ENCODE data around the gene SMURF2.
"Not testable (repeated sequence)": the region's sequence is repeated elsewhere in the genome, so short reads cannot be mapped to it uniquely, and the experiment has no call there.

SMURF2 gene

GRCh38 chr17:64664299-64664981 lies 2.3 kb upstream of the SMURF2 start:
- not testable (repeated sequence) for DNase-seq

DNA sequence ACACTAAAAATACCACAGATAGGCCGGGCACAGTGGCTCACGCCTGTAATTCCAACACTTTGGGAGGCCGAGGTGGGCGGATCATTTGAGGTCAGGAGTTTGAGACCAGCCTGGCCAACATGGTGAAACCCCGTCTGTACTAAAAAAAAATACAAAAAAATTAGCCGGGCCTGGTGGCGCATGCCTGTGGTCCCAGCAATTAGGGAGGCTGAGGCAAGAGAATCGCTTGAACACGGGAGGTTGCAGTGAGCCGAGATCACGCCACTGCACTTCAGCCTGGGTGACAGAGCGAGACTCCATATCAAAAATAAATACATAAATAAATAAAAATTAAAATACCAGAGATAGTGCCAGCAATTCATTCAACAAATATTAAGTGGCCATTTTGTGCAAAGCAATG lies 1.7 kb upstream of the SMURF2 start:
- DNase-seq, result not testable (repeated sequence)

GRCh38 chr17:64662774-64663367 lies 764 bp upstream of the SMURF2 start:
- no peak for DNase-seq

GRCh38 chr17:64661726-64661975 lies 456 bp downstream of the SMURF2 start:
- DNase-seq, result peak; percentile 32

DNA sequence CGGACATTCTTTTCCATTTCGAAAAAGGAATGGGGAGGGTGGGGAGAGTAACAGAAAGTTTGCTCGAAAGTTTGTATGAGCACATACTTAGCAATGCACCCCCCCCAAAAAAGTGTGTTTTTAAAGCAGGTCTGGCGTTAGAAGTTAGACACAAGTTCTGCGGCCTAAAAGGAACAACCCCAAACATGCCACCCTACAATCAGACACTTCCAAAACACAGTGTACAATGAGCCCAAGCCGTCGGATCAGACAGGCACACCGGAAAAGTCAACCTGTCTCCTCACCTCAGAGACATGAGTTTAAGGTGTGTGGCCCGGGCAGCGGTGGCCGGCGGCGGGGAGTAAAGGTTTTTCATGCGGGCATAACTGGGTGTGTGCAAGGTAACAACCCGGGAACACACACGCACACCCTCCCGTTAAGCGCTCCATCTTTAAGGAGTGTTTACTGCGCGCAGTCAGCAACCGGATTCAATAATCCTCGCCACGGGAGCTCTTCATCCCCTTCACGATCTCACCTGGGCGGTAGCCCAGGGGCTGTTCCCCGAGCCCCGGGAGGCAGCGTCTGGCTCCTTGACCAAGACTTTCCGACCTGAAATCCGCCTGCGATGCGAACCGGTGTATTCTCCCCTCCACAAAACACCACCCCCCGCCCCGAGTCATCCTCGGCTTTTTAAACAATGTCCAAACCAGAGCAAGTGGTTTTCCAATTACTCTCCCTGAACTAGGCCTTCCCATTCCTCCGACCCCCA lies 955 bp downstream of the SMURF2 start:
- DNase-seq, result peak; percentile 22

DNA sequence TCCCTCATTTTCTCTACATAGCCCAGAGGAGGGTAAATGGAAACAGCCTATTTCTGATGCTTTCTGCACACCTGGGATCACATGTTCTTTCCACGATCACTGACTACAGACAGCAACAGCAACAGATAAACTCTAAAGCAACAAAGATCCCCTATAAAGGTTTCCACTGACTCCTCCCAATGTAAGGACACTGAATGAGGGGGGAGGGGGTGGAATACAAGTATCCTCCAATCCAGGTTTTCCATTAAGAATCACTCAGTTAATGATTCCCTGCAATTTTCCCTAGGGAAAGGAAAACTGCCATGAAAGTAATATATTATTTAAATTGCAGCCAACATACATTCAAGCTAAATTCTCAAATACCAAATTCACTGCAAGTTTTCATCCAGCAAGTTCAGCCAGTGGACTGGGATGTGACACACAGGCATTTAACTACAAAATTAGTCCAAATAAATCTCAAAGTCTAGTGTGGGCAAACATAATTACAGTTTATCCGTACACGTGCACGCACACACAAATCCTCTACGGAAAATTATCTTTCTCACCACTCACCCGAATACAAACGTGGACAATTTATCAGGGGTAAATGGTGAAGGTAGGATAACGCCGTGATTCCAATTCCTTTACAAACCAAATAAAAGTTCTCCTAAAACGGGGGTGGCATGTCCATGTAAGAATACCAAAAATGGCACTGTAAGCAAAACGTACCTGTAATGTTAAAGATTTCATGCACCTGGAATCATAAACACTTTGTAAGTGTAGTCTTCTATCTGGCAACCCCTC lies 1.7 kb downstream of the SMURF2 start:
- not testable (repeated sequence) for DNase-seq

DNA sequence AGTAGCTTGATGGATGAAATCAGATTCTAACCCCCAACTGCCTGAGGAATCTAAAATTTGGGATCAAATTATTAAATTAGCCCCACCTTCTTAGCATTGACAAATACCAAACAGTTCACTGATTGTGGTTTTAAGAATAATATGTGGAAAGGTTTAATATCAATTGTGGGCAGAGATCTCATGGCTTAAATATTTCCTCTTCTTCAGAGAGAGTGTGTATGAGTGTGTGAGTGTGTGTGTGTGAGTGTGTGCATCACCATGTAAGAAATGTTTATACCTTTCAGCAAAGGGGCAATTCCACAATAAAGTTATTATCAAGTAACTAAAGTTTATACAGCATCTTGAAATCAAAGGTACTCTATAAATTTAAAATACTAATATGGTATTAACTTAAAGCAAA lies 3.2 kb downstream of the SMURF2 start:
- no peak for DNase-seq

DNA sequence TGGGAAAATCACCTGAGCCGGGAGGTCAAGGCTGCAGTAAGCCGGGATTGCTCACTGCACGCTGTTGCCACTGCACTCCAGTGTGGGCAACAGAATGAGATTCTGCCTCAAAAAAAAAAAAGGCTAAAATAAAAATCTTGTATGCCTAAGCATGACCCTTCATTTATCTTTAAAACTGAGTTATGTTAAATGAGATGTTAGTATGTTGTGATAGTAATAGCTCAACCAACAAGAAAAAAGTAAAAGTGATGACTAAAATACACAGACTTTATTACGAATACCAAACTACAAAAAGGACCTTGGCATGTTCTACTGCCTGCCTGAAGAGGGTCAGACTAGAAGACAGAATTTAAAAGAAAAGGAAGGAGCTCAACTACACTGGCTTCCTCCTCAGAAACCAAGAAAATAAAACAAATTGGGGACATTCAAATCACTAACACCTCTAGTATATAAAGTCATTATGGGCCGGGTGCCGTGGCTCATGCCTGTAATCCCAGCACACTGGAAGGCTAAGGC lies 4.4 kb downstream of the SMURF2 start:
- DNase-seq, result no peak

- DNase-seq, result no peak
These were observed 6.4 kb downstream of the SMURF2 start for GRCh38 chr17:64655704-64656103.

DNA sequence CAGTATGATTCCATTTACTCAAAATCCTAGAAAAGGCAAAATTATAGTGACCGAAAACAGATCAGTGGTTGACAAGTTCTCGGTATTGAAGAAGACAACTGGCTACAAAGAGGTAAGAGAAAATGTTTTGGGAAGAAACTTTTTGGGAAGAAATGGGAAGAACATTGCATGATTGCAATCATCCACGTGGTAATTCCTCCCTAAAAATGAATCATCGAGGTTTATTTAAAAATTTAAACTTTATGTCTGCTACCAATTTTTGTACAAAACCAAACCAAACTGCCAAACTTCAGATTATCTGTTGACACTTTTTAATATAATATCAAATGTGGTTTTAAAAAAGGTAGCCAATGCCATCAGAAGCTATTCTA lies 8.1 kb downstream of the SMURF2 start:
- DNase-seq, result no peak

GRCh38 chr17:64653325-64653984 lies 8.7 kb downstream of the SMURF2 start:
- DNase-seq, result no peak

DNA sequence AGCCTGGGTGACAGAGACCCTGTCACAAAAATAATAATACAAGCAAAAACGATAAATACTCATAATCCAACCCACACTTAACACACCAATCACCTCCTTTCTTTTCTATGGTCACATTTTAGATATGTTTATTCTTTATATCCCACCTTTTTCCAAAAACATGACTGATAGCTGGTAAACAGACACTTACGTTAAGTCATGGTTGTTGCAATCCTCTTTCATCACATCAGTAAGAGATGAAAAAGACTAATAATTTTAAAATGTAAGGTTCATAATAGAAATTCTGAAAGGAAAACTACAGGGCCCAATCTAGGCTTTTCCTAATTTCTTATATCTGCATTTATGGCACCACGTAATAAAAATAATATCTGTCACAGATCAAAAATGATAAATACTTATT lies 10.2 kb downstream of the SMURF2 start:
- DNase-seq, result no peak

DNA sequence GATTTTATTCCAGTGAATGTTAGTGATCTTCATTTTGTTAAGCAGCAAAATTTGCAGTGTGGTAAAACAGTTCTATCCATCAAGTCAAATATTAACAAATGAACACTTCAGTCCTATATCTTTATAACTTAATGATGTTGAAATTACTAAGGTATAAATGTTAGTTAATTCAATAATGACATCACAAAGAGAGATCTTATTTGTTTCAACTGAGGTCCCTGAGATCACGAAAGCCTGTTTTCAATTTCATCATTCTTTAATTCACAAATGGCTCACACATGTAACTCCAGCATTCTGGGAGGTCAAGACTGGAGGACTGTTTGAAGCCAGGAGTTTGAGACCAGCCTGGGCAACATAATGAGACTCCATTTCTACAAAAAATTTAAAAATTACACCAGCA lies 13.9 kb downstream of the SMURF2 start:
- no peak for DNase-seq

DNA sequence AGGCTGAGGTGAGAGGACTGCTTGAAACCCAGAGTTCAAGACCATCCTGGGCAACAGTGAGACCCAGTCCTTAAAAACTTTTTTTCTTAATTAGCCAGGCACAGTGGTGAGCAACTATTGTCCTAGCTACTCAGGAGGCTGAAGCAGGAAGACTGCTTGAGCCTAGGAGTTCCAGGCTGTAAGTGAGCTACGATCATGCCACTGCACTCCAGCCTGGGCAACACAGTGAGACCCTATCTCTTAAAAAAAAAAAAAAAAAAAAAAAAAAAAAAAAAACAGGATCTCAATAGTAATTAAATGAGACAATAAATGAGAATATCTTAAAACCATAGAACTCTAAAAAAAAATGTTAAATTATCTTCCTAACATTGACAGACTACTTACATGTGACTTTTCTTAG lies 14.3 kb downstream of the SMURF2 start:
- no peak for DNase-seq

- DNase-seq, result no peak
These were observed 22.6 kb downstream of the SMURF2 start for GRCh38 chr17:64639516-64639915.

DNA sequence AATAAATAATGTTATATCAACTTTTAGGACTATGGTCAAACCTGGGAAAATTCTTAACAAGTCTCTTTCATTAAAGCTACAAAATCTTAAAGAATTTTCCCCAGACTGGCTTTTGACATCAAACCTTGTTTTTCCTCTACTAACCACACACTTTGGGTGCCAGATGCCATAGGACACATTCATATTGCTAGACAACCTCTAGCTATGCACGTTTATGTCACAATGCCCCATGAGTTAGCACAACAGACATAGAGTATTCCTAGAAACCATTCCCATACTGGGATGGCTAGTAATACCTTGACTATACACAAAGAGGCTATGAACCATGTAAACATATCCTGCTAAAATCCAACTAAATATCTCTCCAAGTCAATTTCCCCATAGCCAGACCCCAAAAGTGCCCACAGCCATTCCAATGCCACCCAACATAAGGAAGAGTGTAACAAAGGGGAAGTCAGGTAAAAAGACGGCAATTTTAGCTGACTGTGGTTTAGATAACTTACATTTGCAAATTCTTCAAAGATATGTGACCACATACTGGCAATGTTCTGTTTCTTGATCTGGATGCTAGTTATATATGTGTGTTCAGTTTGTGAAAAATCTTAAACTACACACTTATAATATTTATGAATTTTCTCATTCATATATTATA lies 23.4 kb downstream of the SMURF2 start:
- no peak for DNase-seq

- no peak for DNase-seq
These were observed 26.3 kb downstream of the SMURF2 start for GRCh38 chr17:64635647-64636305.

- DNase-seq, result no peak
These were observed 27.9 kb downstream of the SMURF2 start for GRCh38 chr17:64634218-64634617.

DNA sequence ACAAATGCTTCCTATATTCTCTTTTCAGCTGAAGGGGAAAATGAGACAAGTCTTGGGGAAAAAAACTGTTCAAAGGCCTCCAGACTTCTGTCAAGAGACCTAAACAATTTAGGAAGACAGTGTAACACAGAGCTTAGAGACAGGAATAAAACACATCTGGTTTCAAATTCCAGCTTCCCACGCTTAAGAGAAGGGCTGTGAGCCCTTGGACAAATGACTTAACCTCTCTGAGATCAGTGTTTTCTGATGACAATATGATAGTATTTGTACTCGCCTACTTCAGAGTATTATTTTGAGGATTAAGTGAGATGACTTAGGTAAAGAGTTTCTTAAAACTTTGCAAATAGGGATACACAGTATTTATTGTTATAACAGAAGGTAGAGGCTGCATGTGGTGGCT lies 29.5 kb downstream of the SMURF2 start:
- DNase-seq, result no peak

GRCh38 chr17:64632194-64632593 lies 29.9 kb downstream of the SMURF2 start:
- no peak for DNase-seq

- no peak for DNase-seq
These were observed 31.5 kb downstream of the SMURF2 start for GRCh38 chr17:64630309-64631223.
